Smooth muscle cell (in vitro differentiated cells): ENCODE data around the gene SCAMP1. TPM values are rescaled to one million over a fixed set of nuclear protein-coding genes. Genes with fewer than 3 reads are reported as not detected.
"Not testable (repeated sequence)": the region's sequence is repeated elsewhere in the genome, so short reads cannot be mapped to it uniquely, and the experiment has no call there.

Experiments used
- DNase-seq: peaks from one replicate; lab custom pipeline; 2025; ENCODE audit not compliant: unreplicated experiment; lab: John Stamatoyannopoulos, UW
- H2AFZ ChIP-seq: fragments of 200-600 bp; sonication (generic); 2 replicates; pipeline ENCODE4 v1.6.0; 2016; ENCODE audit warnings: antibody characterized with exemption, low read depth, mild to moderate bottlenecking
- H3F3A ChIP-seq: fragments of 200-600 bp; sonication (generic); 2 replicates; pipeline ENCODE4 v1.6.0; 2017; ENCODE audit warnings: antibody characterized with exemption, low read depth
- H3K27ac ChIP-seq: fragments of 200-600 bp; sonication (generic); 2 replicates; pipeline ENCODE4 v1.5.1; 2016; ENCODE audit warnings: low read depth, mild to moderate bottlenecking
- H3K27me3 ChIP-seq: fragments of 200-600 bp; sonication (generic); 2 replicates; pipeline ENCODE4 v1.6.1; 2016; ENCODE audit warnings: low read depth, mild to moderate bottlenecking
- H3K36me3 ChIP-seq: fragments of 200-600 bp; sonication (generic); 2 replicates; pipeline ENCODE4 v1.5.1; 2016; ENCODE audit warnings: low read depth
- H3K4me1 ChIP-seq: fragments of 200-600 bp; sonication (generic); 2 replicates; pipeline ENCODE4 v1.5.1; 2016; ENCODE audit warnings: low read depth
- H3K4me2 ChIP-seq: fragments of 200-600 bp; sonication (generic); 2 replicates; pipeline ENCODE4 v1.6.0; 2016; ENCODE audit warnings: mild to moderate bottlenecking
- H3K4me3 ChIP-seq: fragments of 200-600 bp; sonication (generic); 2 replicates; pipeline ENCODE4 v1.5.1; 2016; ENCODE audit warnings: mild to moderate bottlenecking
- H3K79me2 ChIP-seq: fragments of 200-600 bp; sonication (generic); 2 replicates; pipeline ENCODE4 v1.6.0; 2016; ENCODE audit warnings: low read depth, mild to moderate bottlenecking
- H3K9ac ChIP-seq: fragments of 200-600 bp; sonication (generic); 2 replicates; pipeline ENCODE4 v1.6.0; 2016; ENCODE audit warnings: low read depth
- H3K9me3 ChIP-seq: fragments of 200-600 bp; sonication (generic); replicated peaks from 2 replicates; pipeline ENCODE4 v1.5.1; 2016; ENCODE audit warnings: low read depth
- H4K20me1 ChIP-seq: fragments of 200-600 bp; sonication (generic); 2 replicates; pipeline ENCODE4 v1.6.0; 2016; ENCODE audit warnings: low read depth
- WGBS: methylation state at CpG from one replicate; pipeline ENCODE4 v1.1.7; 2016; ENCODE audit warnings: low lambda C conversion rate; 5-methylcytosine and 5-hydroxymethylcytosine counted together
- polyA plus RNA-seq: library from polyadenylated mRNA; unstranded; fragments of >200 nt; fragmentation: Nextera tagmentation; extraction: Ambion mirVana; gene quantifications from 2 replicates; pipeline ENCODE4 v1.2.1, GENCODE V29; 2016
- total RNA-seq: library from RNA; depleted of rRNA; stranded (reverse); fragments of >200 nt; gene quantifications from 2 replicates; pipeline ENCODE4 v1.2.3, GENCODE V29; 2014
- TF ChIP-seq, protein P1 (sequence below): fragments of 200-600 bp; sonication (generic); IDR thresholded peaks from 2 replicates; pipeline ENCODE4 v1.5.1; 2017; ENCODE audit warnings: borderline replicate concordance, mild to moderate bottlenecking, antibody characterized with exemption; ENCODE audit not compliant: insufficient read depth, poor library complexity, severe bottlenecking

The SCAMP1 gene
- total and polyA plus RNA-seq, 2 experiments from 2014 or later: 21.0 to 45.6 TPM

DNA sequence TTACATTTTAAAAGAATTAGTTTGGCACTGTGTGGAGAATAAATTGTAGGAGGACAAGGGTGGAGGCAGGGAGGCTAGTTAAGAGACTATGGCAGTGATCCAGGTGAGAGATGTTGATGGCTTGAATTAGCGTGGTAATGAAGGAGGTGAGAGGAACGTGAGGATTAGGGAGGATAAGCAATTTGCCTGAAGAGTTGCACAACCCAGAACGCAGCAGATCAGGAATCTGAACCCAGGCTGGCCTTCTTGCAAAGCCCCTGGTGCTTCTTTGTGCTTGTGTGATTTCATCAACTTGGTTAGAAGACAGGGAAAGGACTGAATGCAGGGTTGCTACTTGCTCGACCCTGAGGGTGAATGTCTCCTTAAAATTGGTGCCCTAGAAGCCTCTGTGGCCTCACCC lies 6.9 kb upstream of the SCAMP1 start:
- H3K4me3 ChIP-seq: no peak overlapping the region
- H4K20me1 ChIP-seq: no peaks in the 10 kb centered on the region
- no peaks in the 10 kb centered on the region for H3K79me2 ChIP-seq
- no peak overlapping the region for H2AFZ ChIP-seq
- H3K4me1 ChIP-seq: no peaks in the 10 kb centered on the region
- no peaks in the 10 kb centered on the region for H3F3A ChIP-seq
- no peak overlapping the region for H3K27ac ChIP-seq
- H3K9ac ChIP-seq: no peak overlapping the region
- no peaks in the 10 kb centered on the region for H3K27me3 ChIP-seq
- DNase-seq: no peak
- H3K9me3 ChIP-seq: no peaks in the 10 kb centered on the region
- TF ChIP-seq, protein P1, sequence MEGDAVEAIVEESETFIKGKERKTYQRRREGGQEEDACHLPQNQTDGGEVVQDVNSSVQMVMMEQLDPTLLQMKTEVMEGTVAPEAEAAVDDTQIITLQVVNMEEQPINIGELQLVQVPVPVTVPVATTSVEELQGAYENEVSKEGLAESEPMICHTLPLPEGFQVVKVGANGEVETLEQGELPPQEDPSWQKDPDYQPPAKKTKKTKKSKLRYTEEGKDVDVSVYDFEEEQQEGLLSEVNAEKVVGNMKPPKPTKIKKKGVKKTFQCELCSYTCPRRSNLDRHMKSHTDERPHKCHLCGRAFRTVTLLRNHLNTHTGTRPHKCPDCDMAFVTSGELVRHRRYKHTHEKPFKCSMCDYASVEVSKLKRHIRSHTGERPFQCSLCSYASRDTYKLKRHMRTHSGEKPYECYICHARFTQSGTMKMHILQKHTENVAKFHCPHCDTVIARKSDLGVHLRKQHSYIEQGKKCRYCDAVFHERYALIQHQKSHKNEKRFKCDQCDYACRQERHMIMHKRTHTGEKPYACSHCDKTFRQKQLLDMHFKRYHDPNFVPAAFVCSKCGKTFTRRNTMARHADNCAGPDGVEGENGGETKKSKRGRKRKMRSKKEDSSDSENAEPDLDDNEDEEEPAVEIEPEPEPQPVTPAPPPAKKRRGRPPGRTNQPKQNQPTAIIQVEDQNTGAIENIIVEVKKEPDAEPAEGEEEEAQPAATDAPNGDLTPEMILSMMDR: no peak
- no peaks in the 10 kb centered on the region for H3K36me3 ChIP-seq
- no peak overlapping the region for H3K4me2 ChIP-seq
- 83% methylated on average over 4 of the region's 4 CpGs for WGBS

DNA sequence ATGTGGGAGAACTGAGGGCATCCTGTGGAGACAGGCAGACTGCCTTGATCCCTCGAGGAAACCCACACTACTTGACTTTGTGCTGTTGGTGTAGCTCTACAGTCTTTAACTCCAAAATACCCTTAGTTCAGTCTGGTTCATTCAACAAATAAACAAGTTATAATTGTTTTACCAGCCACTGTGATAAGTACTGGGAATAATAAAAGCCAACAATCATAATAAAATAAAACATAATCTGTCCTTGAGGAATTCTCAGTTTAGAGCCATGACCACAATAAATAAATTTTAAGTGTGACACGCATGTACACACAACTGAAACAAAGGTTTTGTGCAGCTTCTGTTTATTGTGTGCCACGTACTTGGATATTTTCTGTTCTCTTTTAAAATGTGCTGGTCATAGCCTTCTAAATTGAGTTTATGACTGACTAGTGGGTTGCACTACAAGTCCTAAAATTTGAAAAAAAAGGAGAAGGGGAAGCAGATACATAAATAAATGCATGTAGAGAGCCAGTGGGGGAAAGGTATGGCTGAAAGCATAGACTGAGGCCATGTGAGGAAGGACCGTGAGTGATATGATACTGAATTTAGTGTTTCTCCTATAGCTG lies 6.2 kb upstream of the SCAMP1 start:
- 91% methylated on average over 4 of the region's 4 CpGs for WGBS
- peaks cover under 1% of the 10 kb centered on the region for H3K79me2 ChIP-seq
- no peak overlapping the region for H3K9ac ChIP-seq
- no peak overlapping the region for H3K4me3 ChIP-seq
- no peaks in the 10 kb centered on the region for H3F3A ChIP-seq
- no peak for DNase-seq
- H3K36me3 ChIP-seq: no peaks in the 10 kb centered on the region
- H2AFZ ChIP-seq: no peak overlapping the region
- no peak overlapping the region for H3K27ac ChIP-seq
- no peaks in the 10 kb centered on the region for H4K20me1 ChIP-seq
- peaks cover 1% of the 10 kb centered on the region for H3K4me1 ChIP-seq
- H3K4me2 ChIP-seq: no peak overlapping the region
- TF ChIP-seq, protein P1: no peak
- no peaks in the 10 kb centered on the region for H3K27me3 ChIP-seq
- no peaks in the 10 kb centered on the region for H3K9me3 ChIP-seq

DNA sequence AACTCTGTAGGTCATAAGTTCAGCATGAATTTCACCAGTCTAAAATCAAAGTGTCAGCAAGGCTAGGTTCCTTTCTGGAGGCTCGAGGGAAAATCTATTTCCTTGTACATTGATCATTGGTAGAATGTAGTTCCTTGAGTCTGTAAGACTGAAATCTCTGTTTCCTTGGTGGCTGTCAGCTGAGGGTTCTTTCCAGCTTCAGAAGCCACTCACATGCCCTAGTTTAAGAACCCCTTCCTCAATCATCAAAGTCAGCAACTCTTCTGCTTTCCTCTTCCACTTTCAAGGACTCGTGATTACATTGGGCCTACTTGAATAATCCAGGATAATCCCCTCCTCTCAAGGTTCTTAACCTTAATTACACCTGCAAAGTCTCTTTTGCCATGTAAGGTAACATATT lies 4.9 kb upstream of the SCAMP1 start:
- Histone ChIP-seq H3K4me3 (no peak overlapping the region), H3F3A (no peaks in the 10 kb centered on the region), H3K9me3 (no peaks in the 10 kb centered on the region), H3K36me3 (no peaks in the 10 kb centered on the region), H3K9ac (no peak overlapping the region), H3K27me3 (no peaks in the 10 kb centered on the region), H3K4me1 (peaks cover 6% of the 10 kb centered on the region), H4K20me1 (no peaks in the 10 kb centered on the region), H3K27ac (no peak overlapping the region), H3K4me2 (no peak overlapping the region), H3K79me2 (peaks cover 5% of the 10 kb centered on the region), H2AFZ (no peak overlapping the region)
- no peak for DNase-seq
- TF ChIP-seq, protein P1: no peak
- WGBS: 91% methylated on average over 2 of the region's 2 CpGs

DNA sequence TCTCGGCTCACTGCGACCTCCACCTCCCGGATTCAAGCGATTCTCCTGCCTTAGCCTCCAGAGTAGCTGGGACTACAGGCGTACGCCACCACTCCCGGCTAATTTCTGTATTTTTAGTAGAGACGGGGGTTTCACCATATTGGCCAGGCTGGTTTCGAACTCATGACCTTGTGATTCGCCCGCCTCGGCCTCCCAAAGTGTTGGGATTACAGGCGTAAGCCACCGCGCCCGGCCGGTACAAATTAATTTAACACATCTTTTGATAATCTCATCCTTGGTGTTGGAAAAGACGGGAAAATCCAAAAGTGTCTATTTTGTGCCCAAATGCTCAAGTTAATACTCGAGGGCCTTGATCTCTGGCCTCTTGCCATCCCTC lies 974 bp upstream of the SCAMP1 start:
- not testable (repeated sequence) for DNase-seq, H3K27me3 ChIP-seq, H3K9ac ChIP-seq, H3K27ac ChIP-seq, H3F3A ChIP-seq, H3K36me3 ChIP-seq, H3K9me3 ChIP-seq
- peaks cover 19% of the 10 kb centered on the region for H3K4me1 ChIP-seq
- H3K79me2 ChIP-seq: peaks cover 37% of the 10 kb centered on the region
- WGBS: 85% methylated on average over 19 of the region's 19 CpGs
- peak overlapping the region; percentile 97 for H3K4me3 ChIP-seq
- peak overlapping the region; percentile 96 for H3K4me2 ChIP-seq
- H2AFZ ChIP-seq: peak overlapping the region; percentile 100
- peaks cover 29% of the 10 kb centered on the region for H4K20me1 ChIP-seq
